ENCODE results near the gene IAH1. TPM values are rescaled to one million over a fixed set of nuclear protein-coding genes. Genes with fewer than 3 reads are reported as not detected.

Gene IAH1
- total and polyA plus RNA-seq, 10 of the 15 experiments (the other 5 are each of a cell fraction or from before 2014, with no cell fraction given) = 57.4 to 125 (median 75.8) TPM

DNA sequence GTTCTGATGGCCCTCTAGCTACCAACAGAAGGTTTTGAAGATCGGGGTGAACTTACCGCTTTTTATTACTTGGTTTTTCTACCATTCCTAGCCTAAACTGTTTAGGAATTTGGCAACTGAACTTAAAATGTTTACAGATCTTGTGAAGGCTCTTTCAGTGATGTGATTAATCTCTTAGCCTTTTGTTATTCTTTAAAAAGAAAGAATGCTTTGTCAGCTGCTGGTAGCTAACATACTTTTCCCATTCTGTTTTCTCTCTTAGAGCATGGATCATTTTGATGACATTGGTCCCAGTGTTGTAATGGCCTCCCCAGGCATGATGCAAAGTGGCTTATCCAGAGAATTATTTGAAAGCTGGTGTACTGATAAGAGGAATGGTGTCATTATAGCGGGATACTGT, 32.8 kb upstream of the IAH1 start:
- BruUV-seq (replicated peaks) = no TSS peak
- DNase-seq (ENCODE audit: low read depth, low spot score) (no peak), FAIRE-seq (no peak), ATAC-seq (no peak)
- Histone ChIP-seq H3K9me3 (replicated peaks; ENCODE audit: control insufficient read depth, insufficient read depth, low read length) (no peaks in the 10 kb centered on the region), H3K79me2 (ENCODE audit: control insufficient read depth, insufficient read depth, low read length) (no peaks in the 10 kb centered on the region), H3K36me3 (ENCODE audit: control insufficient read depth in 2 of 2, insufficient read depth in 2 of 2, low read length in 1 of 2) (peaks cover 2 to 17% of the 10 kb centered on the region in 2 experiments; a peak in 3 of 4 replicates), H2AFZ (ENCODE audit: control insufficient read depth, low read depth, low read length) (no peak overlapping the region), H3K4me3 (no peak overlapping the region), H3K9ac (ENCODE audit: control insufficient read depth, insufficient read depth, low read length) (no peak overlapping the region), H3K4me2 (ENCODE audit: control insufficient read depth, insufficient read depth) (no peak overlapping the region), H3K4me1 (ENCODE audit: control insufficient read depth, insufficient read depth, low read length) (no peaks in the 10 kb centered on the region), H3K27me3 (replicated peaks in 1 of 2; ENCODE audit: control insufficient read depth in 2 of 2, insufficient read depth in 2 of 2, low read length in 1 of 2) (no peaks in the 10 kb centered on the region), H3K27ac (ENCODE audit: control insufficient read depth, insufficient read depth) (no peak overlapping the region), H4K20me1 (ENCODE audit: control insufficient read depth, insufficient read depth) (no peaks in the 10 kb centered on the region)
- 80% methylated on average over 3 of the region's 3 CpGs for WGBS (ENCODE audit: insufficient coverage, insufficient replicate concordance, low lambda C conversion rate, missing lambda C conversion rate)
- TF ChIP-seq POLR2A (IDR thresholded peaks at IDR 0.05; ENCODE audit: low read depth, low read length) (no peak), PKNOX1 (IDR thresholded peaks at IDR 0.05) (no peak), SIN3A (IDR thresholded peaks at IDR 0.05; ENCODE audit: low read depth, low read length) (no peak), HCFC1 (IDR thresholded peaks at IDR 0.05; ENCODE audit: low read length) (no peak), TCF3 (IDR thresholded peaks at IDR 0.05; ENCODE audit: borderline replicate concordance, insufficient read depth, low read depth, low read length) (no peak), SIX5 (IDR thresholded peaks at IDR 0.05; ENCODE audit: low read depth, low read length, severe bottlenecking) (no peak)
- TF ChIP-seq, protein P1, sequence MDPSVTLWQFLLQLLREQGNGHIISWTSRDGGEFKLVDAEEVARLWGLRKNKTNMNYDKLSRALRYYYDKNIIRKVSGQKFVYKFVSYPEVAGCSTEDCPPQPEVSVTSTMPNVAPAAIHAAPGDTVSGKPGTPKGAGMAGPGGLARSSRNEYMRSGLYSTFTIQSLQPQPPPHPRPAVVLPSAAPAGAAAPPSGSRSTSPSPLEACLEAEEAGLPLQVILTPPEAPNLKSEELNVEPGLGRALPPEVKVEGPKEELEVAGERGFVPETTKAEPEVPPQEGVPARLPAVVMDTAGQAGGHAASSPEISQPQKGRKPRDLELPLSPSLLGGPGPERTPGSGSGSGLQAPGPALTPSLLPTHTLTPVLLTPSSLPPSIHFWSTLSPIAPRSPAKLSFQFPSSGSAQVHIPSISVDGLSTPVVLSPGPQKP (IDR thresholded peaks at IDR 0.05; ENCODE audit: low read depth, low read length) = no peak
- TF ChIP-seq, protein P2, sequence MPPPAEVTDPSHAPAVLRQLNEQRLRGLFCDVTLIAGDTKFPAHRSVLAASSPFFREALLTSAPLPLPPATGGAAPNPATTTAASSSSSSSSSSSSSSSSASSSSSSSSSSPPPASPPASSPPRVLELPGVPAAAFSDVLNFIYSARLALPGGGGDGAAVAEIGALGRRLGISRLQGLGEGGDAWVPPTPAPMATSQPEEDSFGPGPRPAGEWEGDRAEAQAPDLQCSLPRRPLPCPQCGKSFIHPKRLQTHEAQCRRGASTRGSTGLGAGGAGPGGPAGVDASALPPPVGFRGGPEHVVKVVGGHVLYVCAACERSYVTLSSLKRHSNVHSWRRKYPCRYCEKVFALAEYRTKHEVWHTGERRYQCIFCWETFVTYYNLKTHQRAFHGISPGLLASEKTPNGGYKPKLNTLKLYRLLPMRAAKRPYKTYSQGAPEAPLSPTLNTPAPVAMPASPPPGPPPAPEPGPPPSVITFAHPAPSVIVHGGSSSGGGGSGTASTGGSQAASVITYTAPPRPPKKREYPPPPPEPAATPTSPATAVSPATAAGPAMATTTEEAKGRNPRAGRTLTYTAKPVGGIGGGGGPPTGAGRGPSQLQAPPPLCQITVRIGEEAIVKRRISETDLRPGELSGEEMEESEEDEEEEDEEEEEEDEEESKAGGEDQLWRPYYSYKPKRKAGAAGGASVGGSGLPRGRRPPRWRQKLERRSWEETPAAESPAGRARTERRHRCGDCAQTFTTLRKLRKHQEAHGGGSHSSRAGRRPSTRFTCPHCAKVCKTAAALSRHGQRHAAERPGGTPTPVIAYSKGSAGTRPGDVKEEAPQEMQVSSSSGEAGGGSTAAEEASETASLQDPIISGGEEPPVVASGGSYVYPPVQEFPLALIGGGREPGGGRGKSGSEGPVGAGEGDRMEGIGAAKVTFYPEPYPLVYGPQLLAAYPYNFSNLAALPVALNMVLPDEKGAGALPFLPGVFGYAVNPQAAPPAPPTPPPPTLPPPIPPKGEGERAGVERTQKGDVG (CRISPR knock-in tag; IDR thresholded peaks at IDR 0.05) = no peak
- SMC1A ChIA-PET (ENCODE audit: uncharacterized antibody, unreplicated experiment) = no interaction called here
- POLR2A ChIA-PET = no interaction called here
- CTCF ChIA-PET = interaction anchor here (0.5 kb wide), 1 partner anchor 273 kb away, joined by 5 read pairs; no protein-coding TSS in a partner anchor
- RAD21 ChIA-PET (ENCODE audit: unreplicated experiment) = no interaction called here
- intact Hi-C loops (cut with micrococcal nuclease; ENCODE audit: unreplicated experiment) = no loop called here
- in situ Hi-C loops (cut with MboI) = no loop called here

Data from GM12878 (cell line).